Neuronal stem cell (in vitro differentiated cells): ENCODE measurements around the gene PTPN20.
A peak's percentile ranks its signal among the peaks of the same experiment; 100 is the strongest.

Experiments used
- DNase-seq: peaks from one replicate; pipeline ENCODE4 v3.0.0-alpha.2; 2013; ENCODE audit warnings: low spot score
- H2AFZ ChIP-seq: one replicate; pipeline ENCODE4 v1.6.1; 2013; ENCODE audit warnings: mild to moderate bottlenecking, low read length, inconsistent platforms
- H2AK5ac ChIP-seq: 2 replicates; pipeline ENCODE4 v1.6.1; 2013; ENCODE audit warnings: low read depth, mild to moderate bottlenecking, inconsistent platforms, low read length, moderate library complexity, mixed read lengths
- H2BK120ac ChIP-seq: 2 replicates; pipeline ENCODE4 v1.6.1; 2013; ENCODE audit warnings: low read depth, mild to moderate bottlenecking, inconsistent platforms, low read length, moderate library complexity, mixed read lengths
- H2BK12ac ChIP-seq: one replicate; pipeline ENCODE4 v1.6.1; 2013; ENCODE audit warnings: low read length, inconsistent platforms
- H2BK15ac ChIP-seq: 2 replicates; pipeline ENCODE4 v1.6.1; 2013; ENCODE audit warnings: mild to moderate bottlenecking, low read length, inconsistent platforms, mixed read lengths
- H2BK5ac ChIP-seq: one replicate; pipeline ENCODE4 v1.6.1; 2013; ENCODE audit warnings: inconsistent platforms, mild to moderate bottlenecking, low read length, moderate library complexity
- H3K14ac ChIP-seq: one replicate; pipeline ENCODE4 v1.6.1; 2013; ENCODE audit warnings: low read length, inconsistent platforms
- H3K18ac ChIP-seq: 2 replicates; pipeline ENCODE4 v1.6.1; 2013; ENCODE audit warnings: low read length, inconsistent platforms
- H3K23ac ChIP-seq: 2 replicates; pipeline ENCODE4 v1.6.1; 2013; ENCODE audit warnings: low read depth, mild to moderate bottlenecking, mixed read lengths, low read length, inconsistent platforms; ENCODE audit not compliant: poor library complexity
- H3K27ac ChIP-seq: replicated peaks from 3 replicates; pipeline ENCODE4 v1.5.1; 2013; ENCODE audit warnings: low read length, inconsistent platforms
- H3K27me3 ChIP-seq, 3 experiments: 2 replicates each; pipeline ENCODE4 v1.6.1; 2013; ENCODE audit warnings: low read length in 3 of 3, mild to moderate bottlenecking in 2 of 3, inconsistent platforms in 1 of 3, low read depth in 1 of 3, mixed read lengths in 1 of 3, moderate library complexity in 1 of 3; ENCODE audit not compliant: control insufficient read depth in 3 of 3, insufficient read depth in 3 of 3
- H3K36me3 ChIP-seq, 2 donors: replicated peaks in 1 of 2; 2 replicates each; pipeline ENCODE4 v1.6.1; 2013; ENCODE audit warnings: low read length in 2 of 2; ENCODE audit not compliant: control insufficient read depth in 2 of 2, insufficient read depth in 2 of 2
- H3K4ac ChIP-seq: 2 replicates; pipeline ENCODE4 v1.6.1; 2013; ENCODE audit warnings: inconsistent platforms, mild to moderate bottlenecking, low read length, moderate library complexity
- H3K4me1 ChIP-seq, 2 donors: 1 replicate in 1 of 2; 2 replicates in 1 of 2; pipeline ENCODE4 v1.6.1; 2013; ENCODE audit warnings: low read length in 2 of 2, low read depth in 1 of 2; ENCODE audit not compliant: control insufficient read depth in 2 of 2, insufficient read depth in 1 of 2
- H3K4me2 ChIP-seq: one replicate; pipeline ENCODE4 v1.6.1; 2013; ENCODE audit warnings: mild to moderate bottlenecking, low read length, inconsistent platforms; ENCODE audit not compliant: insufficient read depth, poor library complexity, severe bottlenecking
- H3K4me3 ChIP-seq, 2 donors: 2 replicates each; pipeline ENCODE4 v1.5.1; 2013; ENCODE audit warnings: low read length in 2 of 2, mild to moderate bottlenecking in 2 of 2, inconsistent platforms in 1 of 2, moderate library complexity in 1 of 2
- H3K79me1 ChIP-seq: one replicate; pipeline ENCODE4 v1.6.1; 2013; ENCODE audit warnings: low read depth, mild to moderate bottlenecking, inconsistent platforms, low read length, moderate library complexity
- H3K9ac ChIP-seq: one replicate; pipeline ENCODE4 v1.6.1; 2013; ENCODE audit warnings: mild to moderate bottlenecking, low read depth, low read length, inconsistent platforms; ENCODE audit not compliant: poor library complexity
- H3K9me3 ChIP-seq, 2 donors: replicated peaks in 1 of 2; 2 replicates each; pipeline versions ENCODE3 to v1.6.1; 2013; ENCODE audit warnings: low read length in 2 of 2, mild to moderate bottlenecking in 2 of 2, inconsistent platforms in 1 of 2, low read depth in 1 of 2, mixed read lengths in 1 of 2, moderate library complexity in 1 of 2; ENCODE audit not compliant: control insufficient read depth in 2 of 2, insufficient read depth in 1 of 2
- H4K8ac ChIP-seq: one replicate; pipeline ENCODE4 v1.6.1; 2013; ENCODE audit warnings: low read depth, mild to moderate bottlenecking, inconsistent platforms, low read length, moderate library complexity
- H4K91ac ChIP-seq: one replicate; pipeline ENCODE4 v1.6.1; 2013; ENCODE audit warnings: low read length, low read depth, mild to moderate bottlenecking, inconsistent platforms; ENCODE audit not compliant: poor library complexity
- WGBS, 2 donors: extraction: QIAGEN DNeasy Blood & Tissue Kit; methylation state at CpG; one replicate each; pipeline ENCODE4 v1.1.7; 2013; ENCODE audit warnings: missing lambda C conversion rate in 2 of 2, mixed read lengths in 1 of 2; ENCODE audit not compliant: insufficient read length in 2 of 2, insufficient replicate concordance in 1 of 2; ENCODE audit errors: extremely low coverage in 2 of 2; 5-methylcytosine and 5-hydroxymethylcytosine counted together

Gene PTPN20

DNA sequence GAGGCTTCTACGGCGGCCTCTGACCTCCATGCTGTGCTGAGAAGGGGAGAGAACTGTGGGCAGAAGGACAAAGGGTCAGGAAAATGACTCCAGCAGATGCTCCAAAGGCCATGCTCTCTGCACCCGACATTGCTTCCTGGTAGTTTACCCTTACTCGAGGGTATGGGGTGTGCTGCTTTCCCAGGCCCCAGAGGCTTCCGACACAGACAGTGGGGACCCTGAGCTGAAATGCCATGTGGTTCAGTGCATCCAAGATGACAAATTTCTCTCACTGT is 130.9 kb downstream of the PTPN20 start:
- Histone ChIP-seq H3K18ac (peak overlapping the region; percentile 36), H3K9ac (no peak overlapping the region), H3K14ac (no peak overlapping the region), H3K79me1 (no peaks in the 10 kb centered on the region), H3K4me3 (no peak overlapping the region), H3K27me3 (peaks cover 0 to 13% (median 0%) of the 10 kb centered on the region in 3 experiments), H2BK5ac (no peak overlapping the region), H3K23ac (no peak overlapping the region), H2BK120ac (no peak overlapping the region), H3K4me1 (peaks cover 0 to 8% of the 10 kb centered on the region in 2 donors), H2AFZ (no peak overlapping the region), H3K36me3 (no peaks in the 10 kb centered on the region), H3K27ac (no peak overlapping the region), H3K4me2 (no peak overlapping the region), H2BK15ac (no peak overlapping the region), H4K8ac (no peak overlapping the region), H4K91ac (no peak overlapping the region), H2AK5ac (no peak overlapping the region), H2BK12ac (no peak overlapping the region), H3K4ac (no peak overlapping the region), H3K9me3 (no peaks in the 10 kb centered on the region)
- no CpG with 5 or more reads among the region's 5 CpGs for WGBS, 2 donors
- DNase-seq: no peak

GRCh38 chr10:47042780-47043750 is 131.8 kb downstream of the PTPN20 start:
- no CpG with 5 or more reads among the region's 19 CpGs for WGBS, 2 donors
- H3K4me1 ChIP-seq: peaks cover 0 to 9% of the 10 kb centered on the region in 2 donors

GRCh38 chr10:47043928-47044538 is 132.8 kb downstream of the PTPN20 start:
- H3K4me2 ChIP-seq: no peak overlapping the region
- H3K27me3 ChIP-seq: peaks cover 0 to 5% (median 0%) of the 10 kb centered on the region in 3 experiments
- H2AFZ ChIP-seq: no peak overlapping the region
- no CpG with 5 or more reads among the region's 15 CpGs for WGBS, 2 donors
- no peak overlapping the region for H2BK12ac ChIP-seq
- no peak overlapping the region for H3K23ac ChIP-seq
- H3K79me1 ChIP-seq: no peaks in the 10 kb centered on the region
- peak overlapping the region; percentile 41 for H3K18ac ChIP-seq
- peaks cover 0 to 7% of the 10 kb centered on the region in 2 donors for H3K4me1 ChIP-seq
- no peaks in the 10 kb centered on the region for H3K9me3 ChIP-seq
- H3K14ac ChIP-seq: no peak overlapping the region
- no peak overlapping the region for H2AK5ac ChIP-seq
- H2BK5ac ChIP-seq: no peak overlapping the region
- H3K4me3 ChIP-seq: no peak overlapping the region
- H3K4ac ChIP-seq: no peak overlapping the region
- H3K27ac ChIP-seq: no peak overlapping the region
- H2BK15ac ChIP-seq: no peak overlapping the region
- H4K91ac ChIP-seq: no peak overlapping the region
- no peak overlapping the region for H3K9ac ChIP-seq
- no peak overlapping the region for H2BK120ac ChIP-seq
- no peaks in the 10 kb centered on the region for H3K36me3 ChIP-seq
- no peak overlapping the region for H4K8ac ChIP-seq
- no peak for DNase-seq

More at GRCh38 chr10:47042780-47043750, 131.8 kb downstream of the PTPN20 start:
- Histone ChIP-seq H3K4ac (no peak overlapping the region), H2BK5ac (no peak overlapping the region), H3K79me1 (no peaks in the 10 kb centered on the region), H3K36me3 (no peaks in the 10 kb centered on the region), H3K23ac (peak overlapping the region; percentile 3), H3K9me3 (no peaks in the 10 kb centered on the region), H2BK120ac (no peak overlapping the region), H3K14ac (peak overlapping the region; percentile 60), H2BK15ac (no peak overlapping the region), H3K4me3 (no peak overlapping the region), H3K27ac (no peak overlapping the region), H2AFZ (no peak overlapping the region), H3K27me3 (peaks cover 0 to 13% (median 0%) of the 10 kb centered on the region in 3 experiments), H2BK12ac (no peak overlapping the region), H3K9ac (no peak overlapping the region), H3K4me2 (no peak overlapping the region), H4K91ac (no peak overlapping the region), H2AK5ac (peak overlapping the region; percentile 60), H4K8ac (no peak overlapping the region), H3K18ac (no peak overlapping the region)
- DNase-seq: no peak

GRCh38 chr10:47044741-47045140 is 133.5 kb downstream of the PTPN20 start:
- peaks cover 0 to 1% of the 10 kb centered on the region in 2 donors for H3K4me1 ChIP-seq
- no peak overlapping the region for H2BK12ac ChIP-seq
- peaks cover 0 to 5% (median 0%) of the 10 kb centered on the region in 3 experiments for H3K27me3 ChIP-seq
- H2BK15ac ChIP-seq: no peak overlapping the region
- no peaks in the 10 kb centered on the region for H3K79me1 ChIP-seq
- no peaks in the 10 kb centered on the region for H3K9me3 ChIP-seq
- H4K91ac ChIP-seq: no peak overlapping the region
- no peaks in the 10 kb centered on the region for H3K36me3 ChIP-seq
- no peak overlapping the region for H2BK5ac ChIP-seq
- no peak for DNase-seq
- no peak overlapping the region for H2AFZ ChIP-seq
- no peak overlapping the region for H3K18ac ChIP-seq
- no peak overlapping the region for H2BK120ac ChIP-seq
- H3K9ac ChIP-seq: peak overlapping the region; percentile 51
- H4K8ac ChIP-seq: no peak overlapping the region
- H3K4me2 ChIP-seq: no peak overlapping the region
- H3K4me3 ChIP-seq: no peak overlapping the region
- WGBS, 2 donors: no CpG with 5 or more reads among the region's 2 CpGs
- no peak overlapping the region for H3K4ac ChIP-seq
- no peak overlapping the region for H3K27ac ChIP-seq
- no peak overlapping the region for H3K23ac ChIP-seq
- no peak overlapping the region for H2AK5ac ChIP-seq
- H3K14ac ChIP-seq: no peak overlapping the region
